DMS79 (cell line): Measurements from ENCODE around the gene CNTN3.

ENCODE experiments used
- DNase-seq: peaks from one replicate; lab custom pipeline; 2025; lab: John Stamatoyannopoulos, UW

The CNTN3 gene

DNA sequence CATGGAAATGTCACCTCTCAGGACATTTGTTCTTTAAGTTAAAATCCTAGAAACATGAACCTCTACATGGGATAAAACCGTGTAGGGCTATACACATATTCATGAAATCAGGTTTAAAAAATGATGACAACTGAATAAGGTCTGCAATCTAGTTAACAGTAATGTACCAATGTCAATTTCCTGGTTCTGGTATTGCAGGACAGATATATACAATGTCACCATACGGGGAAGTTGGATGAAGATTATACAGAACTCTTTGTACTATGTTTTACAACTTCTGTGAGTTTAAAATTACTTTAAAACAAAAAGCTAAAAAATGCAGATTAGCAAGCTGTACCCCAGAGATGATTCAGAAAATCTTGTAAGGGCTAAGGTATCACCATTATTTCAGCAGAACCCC is 6.7 kb downstream of the CNTN3 start:
- no peak for DNase-seq

GRCh38 chr3:74606996-74607395 is 7.5 kb downstream of the CNTN3 start:
- DNase-seq: no peak

DNA sequence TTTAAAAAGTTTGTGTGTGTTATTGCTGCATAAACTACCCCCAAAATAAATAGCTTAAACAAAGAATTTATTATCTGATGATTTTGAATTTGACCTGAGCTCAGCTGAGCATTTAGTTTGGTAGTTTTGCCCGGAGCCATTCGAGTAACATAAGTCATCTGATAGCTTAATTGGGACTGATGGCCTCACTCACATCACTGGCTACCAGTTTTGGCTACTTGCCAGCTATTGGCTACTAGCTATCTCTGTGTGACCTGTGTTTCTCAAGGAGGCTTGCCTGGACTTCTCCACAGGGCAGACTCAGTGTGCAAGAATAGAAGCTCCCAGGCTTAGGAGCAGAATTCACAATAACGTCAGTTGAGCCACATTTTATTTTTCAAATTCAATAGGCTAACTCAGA is 9.0 kb downstream of the CNTN3 start:
- DNase-seq: no peak

GRCh38 chr3:74603292-74603691 is 11.2 kb downstream of the CNTN3 start:
- DNase-seq: no peak

GRCh38 chr3:74602471-74602870 is 12.0 kb downstream of the CNTN3 start:
- no peak for DNase-seq

- no peak for DNase-seq
Measured at GRCh38 chr3:74601793-74602192, 12.7 kb downstream of the CNTN3 start.

DNA sequence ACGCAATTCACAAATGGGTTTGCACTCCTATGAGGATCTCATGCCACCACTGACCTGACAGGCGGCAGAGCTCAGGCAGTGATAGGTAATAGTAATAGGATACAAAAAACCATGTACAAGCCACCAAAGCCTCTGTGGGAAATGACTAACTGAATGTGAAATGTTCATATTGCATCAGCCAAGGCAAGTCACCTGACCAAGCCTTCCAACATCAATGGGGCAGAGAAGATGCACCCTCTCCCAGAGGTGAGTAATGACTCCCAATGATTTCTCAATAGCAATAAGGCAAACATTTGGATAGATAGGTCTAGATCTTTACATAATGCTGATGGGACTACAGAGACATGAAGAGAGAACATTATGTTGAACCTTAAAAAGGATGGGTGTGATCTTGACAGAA is 14.9 kb downstream of the CNTN3 start:
- DNase-seq: no peak

- DNase-seq: no peak
Measured at GRCh38 chr3:74593152-74593551, 21.3 kb downstream of the CNTN3 start.

DNA sequence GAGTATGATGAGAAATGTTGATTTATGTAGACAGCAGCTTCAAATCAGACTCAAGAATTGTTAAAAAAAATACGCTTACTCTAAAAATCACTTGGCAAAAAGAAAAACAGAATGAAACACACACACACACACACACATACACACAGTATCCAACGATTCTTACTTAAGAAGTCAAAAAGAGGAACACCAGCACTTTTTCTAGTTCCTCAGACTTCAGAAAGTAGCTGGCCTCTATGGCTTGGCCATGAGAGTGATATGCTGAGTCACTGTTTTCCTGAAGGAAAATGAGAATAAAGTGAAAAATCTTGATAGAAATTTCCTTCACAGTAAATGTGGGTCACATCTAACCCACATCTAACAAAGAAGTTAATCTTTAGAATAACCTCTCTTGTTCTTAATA is 22.1 kb downstream of the CNTN3 start:
- DNase-seq: no peak

GRCh38 chr3:74591946-74592345 is 22.5 kb downstream of the CNTN3 start:
- DNase-seq: no peak

- DNase-seq: no peak
Measured at GRCh38 chr3:74591342-74591741, 23.1 kb downstream of the CNTN3 start.

GRCh38 chr3:74590620-74591262 is 23.7 kb downstream of the CNTN3 start:
- DNase-seq: no peak

GRCh38 chr3:74584782-74585181 is 29.7 kb downstream of the CNTN3 start:
- DNase-seq: no peak

DNA sequence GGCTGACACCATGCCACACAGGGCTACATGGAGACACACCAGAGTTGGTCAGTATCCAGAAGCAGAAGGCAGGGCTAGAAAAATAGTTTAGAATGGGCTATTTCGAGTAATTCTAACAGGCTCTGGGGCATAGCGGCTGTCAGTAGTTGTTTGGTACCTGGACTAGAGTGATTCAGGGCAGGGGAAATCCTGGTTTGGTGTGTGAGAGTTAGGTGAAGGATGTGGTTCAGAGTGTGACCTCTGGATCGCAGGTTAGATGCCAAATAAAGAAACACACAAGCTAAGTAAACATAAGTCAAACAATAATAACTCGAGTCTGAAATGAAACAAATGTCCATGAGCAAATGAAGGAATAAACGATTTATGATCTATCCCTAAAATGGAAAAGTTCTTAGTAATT is 31.5 kb downstream of the CNTN3 start:
- DNase-seq: no peak

GRCh38 chr3:74575857-74576256 is 38.6 kb downstream of the CNTN3 start:
- no peak for DNase-seq

GRCh38 chr3:74571118-74571517 is 43.3 kb downstream of the CNTN3 start:
- no peak for DNase-seq
